Left colon (tissue), 2 donors: ENCODE measurements around the gene EWSR1. TPM values are rescaled to one million over a fixed set of nuclear protein-coding genes. Genes with fewer than 3 reads are reported as not detected.

Source experiments
- ATAC-seq: fragments of 200-7000 bp; cut with Tn5 transposase; one replicate; pipeline ENCODE4 v1.9.1; 2020; ENCODE audit warnings: mild to moderate bottlenecking, moderate library complexity
- DNase-seq, 2 donors: peaks; one replicate each; pipeline ENCODE4 v3.0.0-alpha.2; 2020
- intact Hi-C, 2 donors: fragments of 100-400 bp; cut with DNase I in 1 of 2; cut with micrococcal nuclease in 1 of 2; formaldehyde crosslinking; loops; one replicate each; pipeline versions ENCODE4 v1.11.2 to v1.14.0; 2022; cut with DNase I, micrococcal nuclease
- total RNA-seq, 2 donors: library from RNA; stranded (reverse); fragmentation: NEBNext Ultra II Directional; extraction: Animal tissue kit (Norgen Biotek cat#: 25700); gene quantifications; one replicate each; pipeline ENCODE4 v1.2.1, GENCODE V29; 2021
- donor health status: DM: no; HTN: no; CAD: no.
- donor health status: DM: yes; HTN: yes; CAD: no.

The EWSR1 gene
- total RNA-seq, 2 donors from 2014 or later: 158 to 192 TPM

GRCh38 chr22:29311464-29312217 is 43.6 kb downstream of the EWSR1 start:
- DNase-seq: peak in 1 of 2 donors; percentile 34

DNA sequence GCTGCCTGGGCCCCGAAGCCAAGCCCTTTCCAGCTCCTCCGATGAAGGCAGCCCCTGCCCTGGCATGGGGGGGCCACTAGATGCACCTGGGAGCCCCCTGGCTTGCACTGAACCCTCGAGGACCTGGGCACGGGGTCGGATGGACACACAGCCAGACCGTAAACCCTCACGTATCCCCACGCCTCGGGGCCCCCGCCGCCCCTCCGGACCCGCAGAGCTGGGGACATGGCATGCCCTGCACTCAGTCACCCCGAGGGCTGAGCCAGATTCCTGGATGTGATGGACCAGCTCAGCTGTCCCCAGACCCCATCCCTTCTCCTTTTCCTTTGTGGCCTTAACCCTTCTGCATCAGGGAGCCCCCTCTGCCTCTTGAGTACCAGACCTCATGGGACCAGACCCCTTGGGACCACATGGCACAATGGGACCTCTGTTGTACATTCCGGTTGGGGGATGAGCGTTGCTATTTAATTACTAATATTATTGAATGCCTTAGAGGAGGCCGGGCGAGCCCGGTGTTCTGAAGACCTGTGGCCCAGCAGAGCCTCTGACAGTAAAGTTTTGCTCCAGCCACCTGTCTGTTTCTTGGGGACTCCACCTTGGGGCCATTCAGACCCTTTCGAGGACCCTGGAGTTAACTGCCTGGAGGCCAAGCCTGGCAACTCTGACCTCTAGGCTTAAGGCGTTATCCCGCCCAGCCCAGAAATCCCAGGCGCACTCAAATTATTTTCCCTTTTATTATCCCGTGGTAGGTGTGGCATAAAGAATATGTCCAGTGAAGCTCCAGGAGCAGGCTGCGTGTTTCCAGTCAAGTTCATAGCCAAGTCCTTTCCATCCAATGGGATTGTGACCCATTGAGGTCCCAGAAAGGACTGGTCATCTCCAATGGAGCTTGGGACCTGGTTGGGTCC is 44.4 kb downstream of the EWSR1 start:
- intact Hi-C loops: no loop called here
- DNase-seq (no peak), ATAC-seq (no peak)

More at GRCh38 chr22:29311464-29312217, 43.6 kb downstream of the EWSR1 start:
- intact Hi-C loops: no loop called here
- no peak for ATAC-seq

DNA sequence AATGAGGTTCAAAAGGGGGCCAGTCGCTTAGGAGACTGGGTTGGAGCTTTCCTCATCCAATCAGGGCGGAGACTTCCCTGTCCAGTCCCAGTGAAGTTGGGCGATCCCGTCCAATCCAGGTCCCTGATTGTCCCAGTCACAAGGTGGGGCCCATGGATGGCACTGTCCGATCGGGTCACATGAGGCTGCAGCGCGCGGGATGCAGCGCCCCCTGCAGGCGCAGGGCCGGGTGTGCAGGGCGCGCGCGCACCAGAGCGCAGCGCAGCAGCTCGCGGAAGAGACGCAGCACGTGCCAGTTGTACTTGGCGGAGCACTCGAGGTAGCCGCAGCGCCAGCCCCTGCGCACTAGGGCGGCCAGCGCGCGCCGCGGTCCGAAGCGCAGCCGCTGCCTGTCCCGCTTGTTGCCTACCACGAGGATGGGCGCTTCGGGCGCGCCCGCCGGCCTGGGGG is 45.1 kb downstream of the EWSR1 start:
- ATAC-seq: peak; percentile 42
- intact Hi-C loops: no loop called here
- peak; percentile 43 to 62 for DNase-seq

GRCh38 chr22:29313576-29314466 is 45.8 kb downstream of the EWSR1 start:
- intact Hi-C loops: no loop called here
- DNase-seq (peak; percentile 56 to 72), ATAC-seq (peak; percentile 60)

- intact Hi-C loops: no loop called here
- DNase-seq: peak; percentile 28 to 53
These were observed 46.6 kb downstream of the EWSR1 start for GRCh38 chr22:29314537-29315285.

GRCh38 chr22:29315286-29316140 is 47.4 kb downstream of the EWSR1 start, which contains the start of gene RASL10A:
TSS of gene RASL10A (minus strand) at chr22:29315697. CDS start at chr22:29315246, 451 bp downstream.
- ATAC-seq (no peak), DNase-seq (peak; percentile 24 to 34)
- intact Hi-C loops: no loop called here

More at GRCh38 chr22:29314537-29315285, 46.6 kb downstream of the EWSR1 start:
- ATAC-seq: peak; percentile 33

DNA sequence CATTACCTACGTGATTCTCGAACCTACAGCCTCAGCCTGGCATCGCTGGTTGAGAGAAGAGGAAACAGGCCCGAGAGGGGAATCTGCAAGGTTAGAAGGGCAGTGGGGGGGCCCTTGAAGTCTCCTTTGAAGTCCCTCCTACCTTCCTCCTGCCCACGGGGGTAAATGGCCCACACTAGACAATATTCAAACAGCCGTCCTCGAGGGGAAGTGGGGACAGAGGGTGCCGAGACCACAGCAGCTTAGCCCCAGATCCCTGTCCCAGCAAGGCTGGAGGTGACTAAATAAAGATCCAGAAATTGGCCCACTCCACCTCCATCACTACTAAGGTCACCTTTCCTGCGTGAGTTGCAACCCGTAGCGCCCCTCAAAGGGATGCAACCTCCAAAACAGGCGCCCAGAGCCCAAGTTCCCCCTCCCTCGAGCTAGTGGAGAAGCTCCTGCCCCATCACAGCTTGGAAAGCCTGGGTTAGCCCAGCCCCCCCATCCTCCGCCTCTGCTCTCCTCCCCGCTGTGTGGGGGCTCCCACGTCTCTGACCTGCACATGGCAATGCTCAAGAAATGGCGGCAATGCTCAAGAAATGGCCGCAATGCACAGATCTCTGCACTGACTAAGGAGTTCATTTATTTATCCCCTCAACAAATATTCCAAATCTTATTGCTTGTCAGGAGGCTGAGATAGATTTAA is 48.2 kb downstream of the EWSR1 start:
- DNase-seq (no peak), ATAC-seq (no peak)
- intact Hi-C loops: no loop called here

DNA sequence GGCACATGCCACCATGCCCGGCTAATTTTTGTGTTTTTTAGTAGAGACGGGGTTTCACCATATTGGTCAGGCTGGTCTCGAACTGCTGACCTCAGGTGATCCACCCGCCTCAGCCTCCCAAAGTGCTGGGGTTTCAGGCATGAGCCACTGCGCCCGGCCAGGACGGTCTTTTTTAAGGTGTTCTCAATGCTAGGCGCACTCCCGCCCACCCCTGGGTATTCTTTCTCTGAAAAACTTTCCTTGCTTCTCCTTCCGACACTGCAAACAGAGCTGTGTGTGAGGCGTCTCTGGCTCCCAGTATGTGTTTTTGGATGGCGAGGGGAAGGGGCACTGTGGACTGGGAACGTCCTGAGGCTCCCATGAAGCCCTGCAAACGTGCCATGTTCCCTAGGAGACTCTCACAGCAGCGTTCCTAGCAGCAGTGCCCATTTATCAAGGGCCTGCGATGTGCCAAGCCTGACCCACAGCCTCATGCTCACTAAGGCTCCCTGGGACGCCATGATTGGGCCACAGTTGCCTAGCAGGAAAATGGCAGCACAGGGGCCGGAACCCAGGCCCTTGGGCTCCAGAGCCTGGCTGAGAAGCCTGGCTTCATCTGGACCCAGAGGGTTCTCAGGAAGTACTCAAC is 49.9 kb downstream of the EWSR1 start:
- intact Hi-C loops: no loop called here
- DNase-seq (no peak), ATAC-seq (no peak)

GRCh38 chr22:29319072-29319471 is 51.0 kb downstream of the EWSR1 start:
- no peak for ATAC-seq
- intact Hi-C loops: no loop called here
- no peak for DNase-seq

DNA sequence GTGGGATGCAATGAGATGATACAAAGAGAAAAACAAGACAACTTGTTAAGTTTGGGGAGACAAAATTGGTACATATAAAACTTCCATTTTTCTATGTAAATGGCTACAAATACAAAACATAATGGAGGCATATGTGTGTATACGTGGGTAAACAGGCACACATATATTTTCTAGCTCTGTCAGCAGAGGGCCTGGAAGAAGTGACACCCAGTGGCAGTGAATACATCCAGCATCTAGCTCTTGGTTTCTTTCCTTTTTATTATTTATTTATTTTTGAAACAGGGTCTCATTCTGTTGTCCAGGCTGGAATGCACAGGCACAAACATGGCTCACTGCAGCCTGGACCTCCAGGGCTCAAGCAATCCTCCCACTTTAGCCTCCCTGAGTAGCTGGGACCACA is 52.5 kb downstream of the EWSR1 start:
- ATAC-seq (peak; percentile 21), DNase-seq (no peak)
- intact Hi-C loops: no loop called here

DNA sequence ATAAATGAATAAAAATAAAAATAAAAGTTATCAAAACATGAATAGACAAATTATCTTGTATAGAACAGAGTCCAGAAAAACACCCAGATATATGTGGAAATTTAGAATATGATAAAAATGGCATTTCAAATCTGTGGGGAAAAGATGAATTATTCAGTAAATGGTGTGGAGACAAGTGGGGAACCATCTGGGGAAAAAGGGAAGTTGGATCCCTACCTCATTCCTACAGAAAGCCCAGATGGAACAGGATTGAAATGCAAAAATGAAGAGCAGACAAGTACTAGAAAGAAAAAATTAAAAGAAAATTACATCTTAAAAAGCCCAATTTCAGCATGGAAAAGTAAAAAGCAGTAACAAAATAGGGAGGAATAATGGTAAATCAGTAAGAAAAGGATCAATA is 55.6 kb downstream of the EWSR1 start:
- DNase-seq: no peak
- intact Hi-C loops: no loop called here
- no peak for ATAC-seq

- intact Hi-C loops: no loop called here
- no peak for DNase-seq
- ATAC-seq: no peak
These were observed 57.3 kb downstream of the EWSR1 start for GRCh38 chr22:29325356-29325755.

DNA sequence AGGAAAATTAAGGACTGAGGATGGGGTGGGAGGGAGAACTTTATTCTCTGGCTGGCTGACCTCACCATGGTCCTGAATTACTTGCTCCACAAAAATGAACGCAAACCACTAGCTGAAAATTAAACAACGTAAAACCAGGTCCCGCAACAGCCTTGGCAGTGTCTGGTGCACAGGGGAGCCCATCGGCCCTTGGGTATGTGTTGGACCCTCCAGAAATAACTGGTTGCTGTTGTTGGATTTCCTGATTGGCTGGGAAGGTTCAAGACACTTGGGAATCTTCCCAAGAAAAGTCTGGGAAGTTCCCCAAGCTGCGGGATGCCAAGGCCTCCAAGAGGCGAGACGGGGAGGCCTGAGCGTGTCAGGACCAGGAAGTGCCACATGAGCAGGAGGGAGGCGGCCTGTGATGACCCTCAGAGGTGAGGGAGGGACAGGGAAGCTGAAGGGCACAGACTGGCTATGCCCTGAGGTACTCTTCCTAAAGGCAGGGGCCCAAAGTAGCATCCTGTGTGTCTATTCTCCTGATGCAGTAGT is 57.8 kb downstream of the EWSR1 start:
- intact Hi-C loops: no loop called here
- ATAC-seq (peak; percentile 10), DNase-seq (no peak)

DNA sequence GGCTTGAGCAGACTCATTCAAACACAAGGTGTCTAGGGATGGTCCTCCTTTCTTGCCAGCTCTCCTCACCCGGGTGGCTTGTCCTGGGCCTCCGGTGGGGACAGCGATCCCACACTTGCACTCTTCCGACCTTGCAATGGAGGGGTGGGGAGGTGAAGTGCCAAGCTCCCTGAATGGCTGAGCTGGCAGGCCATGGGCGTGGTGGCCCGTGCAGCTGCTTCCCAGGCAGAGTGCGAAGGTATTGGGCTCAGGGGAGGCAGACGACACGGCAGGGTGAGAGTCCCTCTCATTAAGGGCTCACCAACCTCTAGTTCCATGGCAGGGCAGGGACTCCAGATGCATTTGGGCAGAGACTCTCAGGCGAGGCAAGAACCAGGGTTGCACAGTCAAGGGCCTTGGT is 58.4 kb downstream of the EWSR1 start:
- ATAC-seq (peak; percentile 20), DNase-seq (no peak)
- intact Hi-C loops: no loop called here

GRCh38 chr22:29327089-29327764 is 59.2 kb downstream of the EWSR1 start:
- ATAC-seq: peak; percentile 8
- DNase-seq: no peak
- intact Hi-C loops: no loop called here
